ENCODE measurements around the gene TADA1. TPM values are rescaled to one million over a fixed set of nuclear protein-coding genes. Genes with fewer than 3 reads are reported as not detected.

The TADA1 gene
- total RNA-seq, 1 experiment from 2014 or later, result 13.9 TPM

GRCh38 chr1:166814611-166815010 lies 61.5 kb downstream of the TADA1 start:
- intact Hi-C loops (cut with micrococcal nuclease; ENCODE audit: unreplicated experiment), result no loop called here
- Histone ChIP-seq H3K36me3 (ENCODE audit: control insufficient read depth, insufficient read depth, low read length) (no peaks in the 10 kb centered on the region), H3K4me1 (0 out of 2 replicates have a peak, but pooled peaks cover 4% of the 10 kb centered on the region), H3K27me3 (replicated peaks; ENCODE audit: control insufficient read depth, insufficient read depth, low read length) (no peaks in the 10 kb centered on the region), H3K9me3 (no peaks in the 10 kb centered on the region), H3K4me3 (ENCODE audit: low read depth, low read length) (no peak overlapping the region)
- Mint-ChIP-seq H3K4me1 (ENCODE audit: low read depth, unreplicated experiment) (no peaks in the 10 kb centered on the region), H3K4me3 (ENCODE audit: unreplicated experiment) (no peak overlapping the region), H3K36me3 (ENCODE audit: insufficient read depth, unreplicated experiment) (no peaks in the 10 kb centered on the region), H3K27me3 (ENCODE audit: insufficient read depth, unreplicated experiment) (no peaks in the 10 kb centered on the region), H3K27ac (ENCODE audit: unreplicated experiment) (no peak overlapping the region), H3K9me3 (ENCODE audit: unreplicated experiment) (no peaks in the 10 kb centered on the region)
- no TSS peak for BruUV-seq (replicated peaks)
- POLR2A ChIA-PET, result no interaction called here
- no peak for DNase-seq
- no peak for TF ChIP-seq CTCF (IDR thresholded peaks at IDR 0.05; ENCODE audit: insufficient read depth in 1 of 2, low read depth in 1 of 2, low read length in 1 of 2, severe bottlenecking in 1 of 2, unreplicated experiment in 1 of 2)
- CTCF ChIA-PET, result no interaction called here

- Mint-ChIP-seq H3K27me3 (ENCODE audit: insufficient read depth, unreplicated experiment) (no peaks in the 10 kb centered on the region), H3K27ac (ENCODE audit: unreplicated experiment) (no peak overlapping the region), H3K36me3 (ENCODE audit: insufficient read depth, unreplicated experiment) (no peaks in the 10 kb centered on the region), H3K4me3 (ENCODE audit: unreplicated experiment) (no peak overlapping the region), H3K9me3 (ENCODE audit: unreplicated experiment) (no peaks in the 10 kb centered on the region), H3K4me1 (ENCODE audit: low read depth, unreplicated experiment) (no peaks in the 10 kb centered on the region)
- no peak for DNase-seq
- TF ChIP-seq CTCF (IDR thresholded peaks at IDR 0.05; ENCODE audit: insufficient read depth in 1 of 2, low read depth in 1 of 2, low read length in 1 of 2, severe bottlenecking in 1 of 2, unreplicated experiment in 1 of 2), result no peak
- Histone ChIP-seq H3K9me3 (no peaks in the 10 kb centered on the region), H3K4me1 (0 out of 2 replicates have a peak, but pooled peaks cover 4% of the 10 kb centered on the region), H3K4me3 (ENCODE audit: low read depth, low read length) (no peak overlapping the region), H3K27me3 (replicated peaks; ENCODE audit: control insufficient read depth, insufficient read depth, low read length) (no peaks in the 10 kb centered on the region), H3K36me3 (ENCODE audit: control insufficient read depth, insufficient read depth, low read length) (no peaks in the 10 kb centered on the region)
- BruUV-seq (replicated peaks), result no TSS peak
- POLR2A ChIA-PET, result no interaction called here
- intact Hi-C loops (cut with micrococcal nuclease; ENCODE audit: unreplicated experiment), result no loop called here
- CTCF ChIA-PET, result interaction anchor here (0.6 kb wide), 1 partner anchor 186 kb away, joined by 3 read pairs; no protein-coding TSS in a partner anchor
These were observed 62.4 kb downstream of the TADA1 start for GRCh38 chr1:166813508-166814223.

- POLR2A ChIA-PET, result no interaction called here
- DNase-seq, result no peak
These were observed 64.4 kb downstream of the TADA1 start for GRCh38 chr1:166811691-166812090.

More at GRCh38 chr1:166811691-166812090, 64.4 kb downstream of the TADA1 start:
- no peaks in the 10 kb centered on the region for H3K27me3 ChIP-seq (replicated peaks; ENCODE audit: control insufficient read depth, insufficient read depth, low read length)
- no peaks in the 10 kb centered on the region for H3K9me3 Mint-ChIP-seq (ENCODE audit: unreplicated experiment)
- H3K4me1 Mint-ChIP-seq (ENCODE audit: low read depth, unreplicated experiment), result no peaks in the 10 kb centered on the region
- no peaks in the 10 kb centered on the region for H3K36me3 ChIP-seq (ENCODE audit: control insufficient read depth, insufficient read depth, low read length)
- H3K4me3 Mint-ChIP-seq (ENCODE audit: unreplicated experiment), result no peak overlapping the region
- BruUV-seq (replicated peaks), result no TSS peak
- no peak overlapping the region for H3K4me3 ChIP-seq (ENCODE audit: low read depth, low read length)
- H3K4me1 ChIP-seq, result 0 out of 2 replicates have a peak, but pooled peaks cover 4% of the 10 kb centered on the region
- intact Hi-C loops (cut with micrococcal nuclease; ENCODE audit: unreplicated experiment), result no loop called here
- H3K27me3 Mint-ChIP-seq (ENCODE audit: insufficient read depth, unreplicated experiment), result no peaks in the 10 kb centered on the region
- TF ChIP-seq CTCF (IDR thresholded peaks at IDR 0.05; ENCODE audit: insufficient read depth in 1 of 2, low read depth in 1 of 2, low read length in 1 of 2, severe bottlenecking in 1 of 2, unreplicated experiment in 1 of 2), result no peak
- no peaks in the 10 kb centered on the region for H3K36me3 Mint-ChIP-seq (ENCODE audit: insufficient read depth, unreplicated experiment)
- H3K27ac Mint-ChIP-seq (ENCODE audit: unreplicated experiment), result no peak overlapping the region
- CTCF ChIA-PET, result no interaction called here
- H3K9me3 ChIP-seq, result no peaks in the 10 kb centered on the region
